Nephron (organoid): ENCODE measurements around the gene PACSIN2.
"Not testable (repeated sequence)": the region's sequence is repeated elsewhere in the genome, so short reads cannot be mapped to it uniquely, and the experiment has no call there.

Experiments
- H3K27ac Mint-ChIP-seq, 3 experiments: 2 replicates each; pipeline ENCODE4 v1.8.0; 2020; ENCODE audit warnings: mixed read lengths in 3 of 3, mild to moderate bottlenecking in 2 of 3, moderate library complexity in 1 of 3
- H3K27me3 Mint-ChIP-seq: 2 replicates; pipeline ENCODE4 v1.8.0; 2021; ENCODE audit warnings: low read depth, mild to moderate bottlenecking, moderate library complexity, mixed read lengths
- H3K36me3 Mint-ChIP-seq: 2 replicates; pipeline ENCODE4 v1.8.0; 2020; ENCODE audit warnings: low read depth, mixed read lengths
- H3K4me1 Mint-ChIP-seq: 2 replicates; pipeline ENCODE4 v1.8.0; 2020; ENCODE audit warnings: mixed read lengths
- H3K4me3 Mint-ChIP-seq, 3 experiments: 2 replicates each; pipeline ENCODE4 v1.8.0; 2020; ENCODE audit warnings: mild to moderate bottlenecking in 3 of 3, mixed read lengths in 3 of 3, moderate library complexity in 2 of 3
- H3K9me3 Mint-ChIP-seq: 2 replicates; pipeline ENCODE4 v1.8.0; 2020; ENCODE audit warnings: mixed read lengths
- TF ChIP-seq, protein P1 (sequence below), 3 experiments: fragments of 200-600 bp; sonication (generic); IDR thresholded peaks; one replicate each; pipeline ENCODE4 v1.5.0; 2021; ENCODE audit warnings: antibody characterized with exemption in 3 of 3; ENCODE audit not compliant: unreplicated experiment in 3 of 3

Gene PACSIN2

DNA sequence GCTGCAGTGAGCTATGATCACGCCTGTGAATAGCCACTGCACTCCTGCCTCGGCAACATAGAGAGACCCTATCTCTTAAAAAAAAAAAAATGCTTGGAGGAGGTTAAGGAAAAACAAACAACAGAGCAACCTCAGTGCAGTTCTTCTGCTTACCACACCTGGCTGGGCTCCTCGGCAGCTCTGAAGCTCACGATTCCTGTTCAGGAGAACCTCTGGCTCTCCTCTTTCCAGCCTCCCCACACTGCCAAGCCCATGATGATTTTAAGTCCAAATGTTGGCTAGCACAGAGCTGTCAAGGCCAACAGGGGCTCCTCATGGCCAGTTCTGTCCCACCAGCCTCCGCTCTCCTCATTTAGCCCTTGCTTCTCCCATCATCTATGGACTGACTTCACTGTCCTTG is 88.2 kb downstream of the PACSIN2 start:
- TF ChIP-seq, protein P1, sequence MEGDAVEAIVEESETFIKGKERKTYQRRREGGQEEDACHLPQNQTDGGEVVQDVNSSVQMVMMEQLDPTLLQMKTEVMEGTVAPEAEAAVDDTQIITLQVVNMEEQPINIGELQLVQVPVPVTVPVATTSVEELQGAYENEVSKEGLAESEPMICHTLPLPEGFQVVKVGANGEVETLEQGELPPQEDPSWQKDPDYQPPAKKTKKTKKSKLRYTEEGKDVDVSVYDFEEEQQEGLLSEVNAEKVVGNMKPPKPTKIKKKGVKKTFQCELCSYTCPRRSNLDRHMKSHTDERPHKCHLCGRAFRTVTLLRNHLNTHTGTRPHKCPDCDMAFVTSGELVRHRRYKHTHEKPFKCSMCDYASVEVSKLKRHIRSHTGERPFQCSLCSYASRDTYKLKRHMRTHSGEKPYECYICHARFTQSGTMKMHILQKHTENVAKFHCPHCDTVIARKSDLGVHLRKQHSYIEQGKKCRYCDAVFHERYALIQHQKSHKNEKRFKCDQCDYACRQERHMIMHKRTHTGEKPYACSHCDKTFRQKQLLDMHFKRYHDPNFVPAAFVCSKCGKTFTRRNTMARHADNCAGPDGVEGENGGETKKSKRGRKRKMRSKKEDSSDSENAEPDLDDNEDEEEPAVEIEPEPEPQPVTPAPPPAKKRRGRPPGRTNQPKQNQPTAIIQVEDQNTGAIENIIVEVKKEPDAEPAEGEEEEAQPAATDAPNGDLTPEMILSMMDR (IDR thresholded peaks at IDR 0.05; ENCODE audit: unreplicated experiment in 3 of 3) = no peak
- Mint-ChIP-seq H3K36me3 (no peaks in the 10 kb centered on the region), H3K27ac (no peak overlapping the region), H3K4me1 (peaks cover 57% of the 10 kb centered on the region), H3K27me3 (no peaks in the 10 kb centered on the region), H3K4me3 (no peak overlapping the region), H3K9me3 (no peaks in the 10 kb centered on the region)

DNA sequence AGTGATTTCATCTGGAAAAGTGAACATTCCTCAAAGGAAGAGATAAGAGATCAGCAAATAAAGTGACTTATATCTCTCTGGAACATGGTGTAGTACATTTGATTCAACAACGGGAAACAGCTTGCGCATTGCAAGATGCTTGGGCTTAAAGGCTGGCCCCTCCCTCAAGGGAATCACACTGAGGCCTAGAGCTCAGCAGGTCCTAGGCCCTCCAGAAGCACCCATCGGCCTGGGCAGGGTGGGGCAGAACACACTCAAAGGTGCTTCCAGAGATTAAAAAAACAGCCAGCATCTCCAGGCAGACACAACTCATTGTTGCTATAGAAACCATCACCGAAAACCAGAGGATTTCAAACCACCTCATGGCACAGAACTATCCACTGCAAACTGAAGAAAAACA is 88.8 kb downstream of the PACSIN2 start:
- Mint-ChIP-seq H3K4me1 (peaks cover 51% of the 10 kb centered on the region), H3K9me3 (no peaks in the 10 kb centered on the region), H3K27me3 (no peaks in the 10 kb centered on the region), H3K4me3 (no peak overlapping the region), H3K27ac (peak overlapping the region in 1 of 3 experiments; percentile 69), H3K36me3 (no peaks in the 10 kb centered on the region)
- TF ChIP-seq, protein P1 (IDR thresholded peaks at IDR 0.05; ENCODE audit: unreplicated experiment in 3 of 3) = no peak

DNA sequence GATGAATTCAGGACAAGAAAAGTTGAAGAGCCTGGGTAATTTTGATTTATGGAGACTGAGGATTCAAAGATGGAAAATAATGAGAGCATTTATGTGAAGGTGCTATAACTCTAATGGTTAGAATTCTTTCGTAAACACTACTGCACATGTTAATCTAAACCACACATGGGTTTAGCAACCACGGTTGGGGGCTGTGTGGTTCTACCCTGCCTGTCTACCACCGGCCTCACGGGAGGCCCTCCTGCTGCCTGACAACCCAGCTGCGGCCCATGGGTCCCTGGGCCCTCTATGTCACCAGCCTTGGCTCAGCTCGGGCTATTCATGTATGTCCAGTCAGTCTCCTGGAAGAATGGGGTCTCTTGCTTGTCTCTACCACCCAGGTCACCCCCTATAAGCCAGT is 89.4 kb downstream of the PACSIN2 start:
- H3K36me3 Mint-ChIP-seq = no peaks in the 10 kb centered on the region
- no peaks in the 10 kb centered on the region for H3K27me3 Mint-ChIP-seq
- TF ChIP-seq, protein P1 (IDR thresholded peaks at IDR 0.05; ENCODE audit: unreplicated experiment in 3 of 3) = no peak
- H3K4me1 Mint-ChIP-seq = peaks cover 49% of the 10 kb centered on the region
- H3K4me3 Mint-ChIP-seq = no peak overlapping the region
- no peaks in the 10 kb centered on the region for H3K9me3 Mint-ChIP-seq
- peak overlapping the region in 1 of 3 experiments; percentile 69 for H3K27ac Mint-ChIP-seq

DNA sequence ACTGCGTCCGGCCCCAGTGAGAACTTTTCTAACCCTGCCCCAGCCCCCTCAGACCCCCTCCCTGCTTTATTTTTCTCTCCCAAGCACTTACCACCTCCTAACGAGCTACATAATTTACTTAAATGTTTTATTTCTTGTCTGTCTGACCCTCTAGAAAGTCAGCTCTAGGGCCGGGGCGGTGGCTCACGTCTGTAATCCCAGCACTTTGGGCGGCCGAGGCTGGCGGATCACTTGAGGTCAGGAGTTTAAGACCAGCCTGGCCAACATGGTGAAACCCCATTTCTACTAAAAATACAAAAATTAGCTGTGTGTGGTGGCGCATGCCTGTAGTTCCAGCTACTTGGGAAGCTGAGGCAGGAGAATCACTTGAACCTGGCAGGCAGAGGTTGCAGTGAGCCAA is 89.9 kb downstream of the PACSIN2 start:
- H3K4me1 Mint-ChIP-seq = peaks cover 46% of the 10 kb centered on the region
- H3K27me3 Mint-ChIP-seq, H3K27ac Mint-ChIP-seq, H3K4me3 Mint-ChIP-seq, H3K36me3 Mint-ChIP-seq, H3K9me3 Mint-ChIP-seq: not testable (repeated sequence)

DNA sequence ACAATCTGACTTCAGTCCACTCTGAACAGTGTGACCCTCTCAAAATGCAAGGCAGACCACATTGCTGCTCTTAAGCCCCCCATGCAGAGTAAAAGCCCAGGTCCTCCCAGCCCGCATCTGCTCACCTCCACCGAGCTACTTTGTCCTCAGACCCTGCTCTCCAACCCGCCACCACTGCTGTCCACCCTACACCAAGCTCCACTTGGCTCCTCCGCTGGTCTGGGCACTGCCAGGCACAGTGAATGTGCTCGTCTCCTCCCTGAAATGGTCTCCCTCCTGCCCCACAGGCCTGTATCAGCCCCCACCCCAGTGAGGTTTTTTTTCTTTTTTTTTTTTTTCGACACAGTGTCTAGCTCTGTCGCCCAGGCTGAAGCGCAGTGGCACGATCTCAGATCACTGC is 90.5 kb downstream of the PACSIN2 start:
- Mint-ChIP-seq H3K27me3 (no peaks in the 10 kb centered on the region), H3K27ac (peak overlapping the region in 1 of 3 experiments; percentile 42), H3K4me3 (no peak overlapping the region), H3K9me3 (no peaks in the 10 kb centered on the region), H3K4me1 (peaks cover 40% of the 10 kb centered on the region), H3K36me3 (no peaks in the 10 kb centered on the region)
- TF ChIP-seq, protein P1 (IDR thresholded peaks at IDR 0.05; ENCODE audit: unreplicated experiment in 3 of 3) = no peak

DNA sequence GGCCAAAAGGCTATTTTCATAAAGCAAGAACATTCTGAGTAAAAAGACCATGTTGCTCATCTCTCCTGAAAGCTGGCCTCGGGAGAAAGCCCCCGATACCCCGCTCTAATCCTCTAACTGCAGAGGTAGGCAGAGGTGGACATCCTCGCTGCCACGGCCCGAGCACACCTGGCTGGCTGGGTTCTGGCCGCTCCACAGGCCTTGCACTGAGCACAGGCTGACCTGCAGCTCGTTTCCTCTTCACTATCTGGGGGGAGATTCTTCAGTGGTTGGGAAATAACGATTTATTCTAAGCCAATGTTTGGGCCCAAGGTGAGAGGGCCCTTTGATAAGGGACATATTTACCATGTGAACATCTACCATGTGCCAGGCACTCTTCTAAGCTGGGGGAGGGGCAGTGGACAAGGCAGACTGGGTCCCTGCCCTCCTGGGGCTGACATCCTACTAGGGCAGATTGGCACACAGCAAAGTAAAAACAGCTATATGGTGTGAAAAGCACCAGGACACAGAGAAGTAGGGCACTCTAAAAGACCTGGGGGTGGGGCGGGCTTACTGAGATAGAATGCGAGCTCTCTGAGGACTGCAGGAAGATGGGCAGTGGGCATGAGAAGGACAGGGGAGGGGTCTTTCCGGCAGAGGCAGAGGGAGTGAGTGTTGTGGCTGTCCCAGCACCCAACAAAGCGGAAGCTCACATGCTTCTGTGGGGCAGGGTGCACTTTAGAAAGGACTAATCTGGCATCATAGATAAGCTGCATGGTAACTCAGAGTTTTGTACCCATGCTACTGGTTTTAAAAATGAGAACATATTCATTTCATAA is 92.4 kb downstream of the PACSIN2 start:
- no peak overlapping the region for H3K4me3 Mint-ChIP-seq
- no peaks in the 10 kb centered on the region for H3K9me3 Mint-ChIP-seq
- H3K27ac Mint-ChIP-seq = peak overlapping the region in 1 of 3 experiments; percentile 25
- no peaks in the 10 kb centered on the region for H3K36me3 Mint-ChIP-seq
- TF ChIP-seq, protein P1 (IDR thresholded peaks at IDR 0.05; ENCODE audit: unreplicated experiment in 3 of 3) = no peak
- H3K27me3 Mint-ChIP-seq = no peaks in the 10 kb centered on the region
- peaks cover 38% of the 10 kb centered on the region for H3K4me1 Mint-ChIP-seq
